ENCODE data around the gene GPATCH2L.

The GPATCH2L gene

DNA sequence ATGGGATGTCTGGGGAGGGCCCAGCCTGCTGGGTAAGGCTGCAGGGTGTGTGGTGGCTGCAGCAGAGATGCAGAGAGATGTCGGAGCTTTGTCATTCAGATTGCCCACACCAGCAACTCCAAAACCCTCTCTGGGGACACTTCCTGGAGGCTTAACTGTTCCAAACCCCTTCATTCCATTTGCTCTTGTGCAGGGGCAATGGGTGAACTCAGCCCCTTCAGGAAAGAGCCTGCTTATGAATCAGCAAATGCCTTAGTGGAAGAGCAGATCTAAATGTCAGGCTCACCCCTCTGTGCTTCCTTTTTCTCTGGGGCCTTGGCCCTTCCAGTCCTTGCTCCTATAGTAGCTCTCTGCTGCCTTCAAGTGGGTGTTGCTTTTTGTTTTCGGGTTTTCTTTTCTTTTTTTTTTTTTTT lies 36.7 kb upstream of the GPATCH2L start:
- TF ChIP-seq YY1 (IDR thresholded peaks at IDR 0.05; ENCODE audit: insufficient read depth, insufficient read length) (no peak), SUZ12 (IDR thresholded peaks at IDR 0.05; ENCODE audit: extremely low read depth, insufficient read depth, insufficient read length) (no peak), ZNF274 (IDR thresholded peaks at IDR 0.05; ENCODE audit: low read depth, low read length) (no peak)
- peak; percentile 68 for DNase-seq (ENCODE audit: low read depth, low spot score)

DNA sequence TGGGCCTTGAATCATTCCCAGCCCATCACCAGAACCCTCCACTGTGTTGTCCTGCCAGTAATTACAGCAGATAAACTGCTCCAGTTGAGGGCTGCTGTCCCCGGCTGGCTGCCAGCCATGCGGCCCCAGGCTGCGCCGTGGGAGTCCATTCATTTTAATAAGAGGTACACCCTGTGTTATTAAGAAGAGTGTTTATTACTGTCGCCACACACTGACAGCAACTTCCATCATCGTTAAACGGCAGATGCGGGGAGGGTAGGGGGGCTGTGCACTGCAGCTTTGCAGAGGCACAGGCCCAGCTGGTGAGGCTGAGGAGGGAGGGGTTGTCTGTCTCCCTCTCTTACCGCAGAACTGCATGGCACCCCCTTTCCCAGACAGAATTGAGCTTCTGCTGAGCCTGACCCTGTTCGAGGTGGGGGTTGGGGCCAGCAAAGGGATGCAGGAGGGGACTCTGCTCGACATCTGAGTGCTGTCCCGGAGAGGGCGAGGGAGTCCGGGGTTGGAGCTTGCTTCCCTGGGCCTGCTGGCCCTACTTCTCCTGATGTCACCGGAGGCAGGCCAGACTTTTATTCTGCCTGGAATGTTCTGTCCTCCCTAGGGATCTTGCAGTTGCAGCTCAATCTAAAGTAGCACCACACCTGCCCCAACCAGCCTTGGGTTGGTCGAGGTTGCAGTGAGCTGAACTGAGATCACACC lies 33.8 kb upstream of the GPATCH2L start:
- Histone ChIP-seq H3K4me1 (ENCODE audit: insufficient read depth, insufficient read length) (peaks cover 10% of the 10 kb centered on the region), H3K27me3 (ENCODE audit: insufficient read depth, insufficient read length) (no peaks in the 10 kb centered on the region), H3K36me3 (ENCODE audit: insufficient read depth, insufficient read length, low read length) (no peaks in the 10 kb centered on the region), H3K9ac (ENCODE audit: insufficient read length, low read depth) (no peak overlapping the region), H3K4me3 (ENCODE audit: insufficient read length, low read depth) (no peak overlapping the region), H3K9me3 (ENCODE audit: insufficient read depth, low read length) (no peaks in the 10 kb centered on the region)
- TF ChIP-seq SUZ12 (IDR thresholded peaks at IDR 0.05; ENCODE audit: extremely low read depth, insufficient read depth, insufficient read length) (no peak), ZNF274 (IDR thresholded peaks at IDR 0.05; ENCODE audit: low read depth, low read length) (no peak), YY1 (IDR thresholded peaks at IDR 0.05; ENCODE audit: insufficient read depth, insufficient read length) (no peak)
- no peak for DNase-seq (ENCODE audit: low read depth, low spot score)

More for the DNA sequence above, 36.7 kb upstream of the GPATCH2L start:
- Histone ChIP-seq H3K27me3 (ENCODE audit: insufficient read depth, insufficient read length) (no peaks in the 10 kb centered on the region), H3K9ac (ENCODE audit: insufficient read length, low read depth) (no peak overlapping the region), H3K4me3 (ENCODE audit: insufficient read length, low read depth) (no peak overlapping the region), H3K36me3 (ENCODE audit: insufficient read depth, insufficient read length, low read length) (no peaks in the 10 kb centered on the region), H3K9me3 (ENCODE audit: insufficient read depth, low read length) (no peaks in the 10 kb centered on the region; the same call in 1 of the 2 replicates), H3K4me1 (ENCODE audit: insufficient read depth, insufficient read length) (peaks cover 10% of the 10 kb centered on the region)

DNA sequence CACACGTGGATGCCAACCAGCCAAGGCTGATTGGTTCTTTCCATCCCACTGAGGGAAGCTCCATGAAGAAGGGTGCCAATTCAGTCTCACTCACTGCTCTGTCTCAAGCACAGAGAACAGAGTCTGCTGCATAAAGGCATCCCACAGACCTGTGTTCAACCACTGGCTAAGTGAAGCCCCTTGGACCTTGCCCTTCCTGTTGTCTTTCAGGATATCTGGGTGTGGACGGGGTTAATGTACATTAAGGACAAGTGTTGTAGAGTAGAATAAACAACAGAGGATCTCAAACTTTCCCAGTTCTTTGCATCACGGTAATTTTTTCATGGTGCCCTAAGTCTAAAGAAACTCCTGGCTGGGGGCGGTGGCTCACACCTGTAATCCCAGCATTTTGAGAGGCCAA lies 33.1 kb upstream of the GPATCH2L start:
- Histone ChIP-seq H3K4me1 (ENCODE audit: insufficient read depth, insufficient read length) (peaks cover 10% of the 10 kb centered on the region), H3K27me3 (ENCODE audit: insufficient read depth, insufficient read length) (no peaks in the 10 kb centered on the region), H3K36me3 (ENCODE audit: insufficient read depth, insufficient read length, low read length) (no peaks in the 10 kb centered on the region), H3K9me3 (ENCODE audit: insufficient read depth, low read length) (no peaks in the 10 kb centered on the region), H3K9ac (ENCODE audit: insufficient read length, low read depth) (no peak overlapping the region), H3K4me3 (ENCODE audit: insufficient read length, low read depth) (no peak overlapping the region)
- no peak for DNase-seq (ENCODE audit: low read depth, low spot score)
- TF ChIP-seq YY1 (IDR thresholded peaks at IDR 0.05; ENCODE audit: insufficient read depth, insufficient read length): no peak
- TF ChIP-seq SUZ12 (IDR thresholded peaks at IDR 0.05; ENCODE audit: extremely low read depth, insufficient read depth, insufficient read length): no peak

DNA sequence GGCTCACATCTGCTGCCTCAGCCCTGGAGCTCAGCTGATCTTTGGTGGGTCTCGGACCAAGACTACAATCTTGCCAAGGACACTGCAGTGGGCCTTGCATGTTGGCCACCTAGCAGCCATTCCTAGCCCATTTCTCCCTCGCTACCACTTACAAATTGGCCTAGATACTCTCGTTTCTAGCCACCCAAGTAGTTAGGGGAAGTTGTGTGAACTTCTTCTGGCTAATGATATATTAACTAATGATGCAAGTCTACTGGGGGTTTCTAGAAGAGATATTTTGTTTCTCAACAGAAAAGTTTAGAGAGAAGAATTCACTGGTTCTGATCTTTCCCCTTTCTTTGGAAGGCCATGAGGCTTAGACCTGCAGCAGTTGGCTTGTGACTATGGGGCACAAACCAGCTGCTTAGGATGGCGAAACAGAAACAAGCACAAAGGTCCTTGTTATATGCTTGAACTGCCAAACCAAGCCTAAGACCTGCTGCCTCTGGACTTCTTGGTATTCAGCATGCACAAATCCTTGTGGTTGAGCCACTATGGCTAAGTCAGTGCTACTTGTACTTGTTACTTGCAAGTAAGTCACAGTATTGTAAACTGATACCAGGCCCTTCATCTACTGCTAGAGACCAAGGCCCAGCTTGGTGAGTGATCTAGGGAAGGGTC lies 30.5 kb upstream of the GPATCH2L start:
- peaks cover 5% of the 10 kb centered on the region for H3K4me1 ChIP-seq (ENCODE audit: insufficient read depth, insufficient read length)
- no peaks in the 10 kb centered on the region for H3K27me3 ChIP-seq (ENCODE audit: insufficient read depth, insufficient read length)
- no peaks in the 10 kb centered on the region for H3K36me3 ChIP-seq (ENCODE audit: insufficient read depth, insufficient read length, low read length)
- no peak for DNase-seq (ENCODE audit: low read depth, low spot score)
- H3K9ac ChIP-seq (ENCODE audit: insufficient read length, low read depth): no peak overlapping the region
- no peaks in the 10 kb centered on the region for H3K9me3 ChIP-seq (ENCODE audit: insufficient read depth, low read length)
- TF ChIP-seq YY1 (IDR thresholded peaks at IDR 0.05; ENCODE audit: insufficient read depth, insufficient read length): no peak
- no peak for TF ChIP-seq ZNF274 (IDR thresholded peaks at IDR 0.05; ENCODE audit: low read depth, low read length)
- no peak for TF ChIP-seq SUZ12 (IDR thresholded peaks at IDR 0.05; ENCODE audit: extremely low read depth, insufficient read depth, insufficient read length)
- H3K4me3 ChIP-seq (ENCODE audit: insufficient read length, low read depth): no peak overlapping the region

DNA sequence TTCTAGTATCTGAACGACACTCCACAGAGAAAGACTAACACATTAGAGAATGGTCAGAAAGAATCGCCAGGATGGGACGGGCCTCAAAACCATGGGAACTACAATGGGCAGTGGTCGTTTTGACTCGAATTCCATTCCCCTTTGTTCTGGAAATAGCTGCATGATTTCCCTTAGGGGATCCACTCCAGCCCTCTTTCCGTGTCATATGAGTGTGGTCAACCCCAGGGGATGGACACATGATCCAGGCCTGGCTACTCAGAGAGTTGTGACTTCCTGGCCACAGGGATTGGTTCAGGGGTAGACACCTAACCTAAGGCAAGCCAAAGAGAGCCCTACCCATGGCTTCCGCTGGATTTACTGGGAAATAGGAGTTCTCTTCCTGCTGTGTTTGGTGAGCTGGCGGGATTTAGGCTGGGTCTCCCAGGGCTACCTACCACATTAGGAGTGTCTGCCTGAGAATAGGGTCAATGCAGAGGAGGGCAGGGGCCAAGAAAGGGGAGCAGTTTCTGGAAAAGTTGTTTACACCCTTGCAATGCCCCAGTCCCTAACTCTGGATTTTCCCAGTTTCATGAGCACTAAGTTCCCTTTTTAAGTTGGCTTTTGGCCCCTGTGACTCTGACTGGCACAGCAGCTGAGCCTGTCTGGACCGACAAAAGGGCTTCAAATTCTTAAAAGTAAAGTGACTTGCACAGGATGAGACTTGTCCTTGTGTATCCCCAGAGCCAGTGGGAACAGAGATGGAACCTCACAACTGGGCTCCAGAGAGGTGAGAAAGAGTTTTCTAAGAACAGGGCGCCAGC lies 28.1 kb upstream of the GPATCH2L start:
- Histone ChIP-seq H3K27me3 (ENCODE audit: insufficient read depth, insufficient read length) (no peaks in the 10 kb centered on the region), H3K36me3 (ENCODE audit: insufficient read depth, insufficient read length, low read length) (no peaks in the 10 kb centered on the region), H3K9me3 (ENCODE audit: insufficient read depth, low read length) (no peaks in the 10 kb centered on the region; the same call in 1 of the 2 replicates), H3K4me1 (ENCODE audit: insufficient read depth, insufficient read length) (no peaks in the 10 kb centered on the region), H3K9ac (ENCODE audit: insufficient read length, low read depth) (no peak overlapping the region), H3K4me3 (ENCODE audit: insufficient read length, low read depth) (no peak overlapping the region)
- no peak for DNase-seq (ENCODE audit: low read depth, low spot score)
- TF ChIP-seq SUZ12 (IDR thresholded peaks at IDR 0.05; ENCODE audit: extremely low read depth, insufficient read depth, insufficient read length) (no peak), ZNF274 (IDR thresholded peaks at IDR 0.05; ENCODE audit: low read depth, low read length) (no peak), YY1 (IDR thresholded peaks at IDR 0.05; ENCODE audit: insufficient read depth, insufficient read length) (no peak)

DNA sequence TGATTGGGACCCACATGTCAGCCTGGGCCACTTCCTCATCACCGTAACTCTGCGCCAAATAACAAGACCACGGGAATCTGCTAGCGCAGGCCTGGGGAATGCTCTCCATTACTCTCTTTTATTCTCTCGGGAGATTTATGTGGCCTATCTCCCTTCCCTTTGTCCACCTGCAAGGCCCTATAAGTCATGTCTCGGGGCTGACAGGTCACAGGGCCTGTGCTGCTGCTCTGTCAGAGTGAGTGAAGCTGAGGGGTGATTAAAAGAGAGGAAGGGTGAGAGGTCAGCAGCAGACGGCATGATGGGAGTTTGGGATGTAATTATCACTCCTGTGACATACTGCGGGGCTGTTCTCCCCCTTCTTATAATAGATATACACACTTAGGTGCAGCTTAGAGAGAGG lies 26.2 kb upstream of the GPATCH2L start:
- H3K4me3 ChIP-seq (ENCODE audit: insufficient read length, low read depth): no peak overlapping the region
- no peak for DNase-seq (ENCODE audit: low read depth, low spot score)
- no peaks in the 10 kb centered on the region for H3K27me3 ChIP-seq (ENCODE audit: insufficient read depth, insufficient read length)
- TF ChIP-seq ZNF274 (IDR thresholded peaks at IDR 0.05; ENCODE audit: low read depth, low read length): no peak
- no peak for TF ChIP-seq SUZ12 (IDR thresholded peaks at IDR 0.05; ENCODE audit: extremely low read depth, insufficient read depth, insufficient read length)
- TF ChIP-seq YY1 (IDR thresholded peaks at IDR 0.05; ENCODE audit: insufficient read depth, insufficient read length): no peak
- no peaks in the 10 kb centered on the region for H3K4me1 ChIP-seq (ENCODE audit: insufficient read depth, insufficient read length)
- no peaks in the 10 kb centered on the region; the same call in 1 of the 2 replicates for H3K9me3 ChIP-seq (ENCODE audit: insufficient read depth, low read length)
- H3K36me3 ChIP-seq (ENCODE audit: insufficient read depth, insufficient read length, low read length): no peaks in the 10 kb centered on the region
- H3K9ac ChIP-seq (ENCODE audit: insufficient read length, low read depth): no peak overlapping the region

DNA sequence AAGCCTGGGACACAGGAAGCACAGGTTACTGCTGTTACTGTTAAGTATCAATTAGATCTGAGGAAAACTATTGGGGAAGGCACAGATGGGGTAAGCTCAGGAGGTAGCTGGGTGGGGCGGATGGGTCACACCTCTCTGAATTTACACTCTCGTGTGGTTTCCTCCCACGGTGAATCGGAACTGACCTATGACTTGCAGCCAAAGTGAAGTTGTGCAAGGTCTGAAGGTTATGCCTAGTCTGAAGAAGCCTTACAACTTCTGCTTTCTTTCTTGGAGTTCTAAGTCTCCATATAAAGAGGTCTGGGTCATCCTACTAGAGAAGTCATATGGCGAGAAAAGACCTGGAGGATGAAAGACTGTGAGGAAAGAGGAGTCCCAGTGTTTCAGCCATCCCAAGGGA lies 25.6 kb upstream of the GPATCH2L start:
- Histone ChIP-seq H3K9ac (ENCODE audit: insufficient read length, low read depth) (no peak overlapping the region), H3K4me3 (ENCODE audit: insufficient read length, low read depth) (no peak overlapping the region), H3K36me3 (ENCODE audit: insufficient read depth, insufficient read length, low read length) (no peaks in the 10 kb centered on the region), H3K4me1 (ENCODE audit: insufficient read depth, insufficient read length) (no peaks in the 10 kb centered on the region), H3K27me3 (ENCODE audit: insufficient read depth, insufficient read length) (no peaks in the 10 kb centered on the region), H3K9me3 (ENCODE audit: insufficient read depth, low read length) (no peaks in the 10 kb centered on the region; the same call in 1 of the 2 replicates)
- no peak for DNase-seq (ENCODE audit: low read depth, low spot score)
- TF ChIP-seq ZNF274 (IDR thresholded peaks at IDR 0.05; ENCODE audit: low read depth, low read length) (no peak), SUZ12 (IDR thresholded peaks at IDR 0.05; ENCODE audit: extremely low read depth, insufficient read depth, insufficient read length) (no peak), YY1 (IDR thresholded peaks at IDR 0.05; ENCODE audit: insufficient read depth, insufficient read length) (no peak)
